HG03520 (cell line): ENCODE results near the gene PADI3.

Source experiments
- ATAC-seq: cut with Tn5 transposase; IDR thresholded peaks from one replicate; pipeline ENCODE4 v1.9.1; 2021; ENCODE audit warnings: mild to moderate bottlenecking, moderate library complexity; ENCODE audit not compliant: unreplicated experiment

PADI3 gene

GRCh38 chr1:17295292-17295691, 46.4 kb downstream of the PADI3 start:
- ATAC-seq: no peak

- ATAC-seq: no peak
These were observed 47.2 kb downstream of the PADI3 start for GRCh38 chr1:17296086-17296485.

- ATAC-seq: no peak
These were observed 49.1 kb downstream of the PADI3 start for GRCh38 chr1:17297991-17298390.

GRCh38 chr1:17301767-17302166, 52.9 kb downstream of the PADI3 start:
- no peak for ATAC-seq

GRCh38 chr1:17304151-17304825, 55.4 kb downstream of the PADI3 start:
- ATAC-seq: no peak

- ATAC-seq: no peak
These were observed 55.9 kb downstream of the PADI3 start for GRCh38 chr1:17304826-17305175.

GRCh38 chr1:17305576-17306095, 56.7 kb downstream of the PADI3 start:
- no peak for ATAC-seq

GRCh38 chr1:17306407-17306806, 57.5 kb downstream of the PADI3 start:
- no peak for ATAC-seq

- no peak for ATAC-seq
These were observed 58.0 kb downstream of the PADI3 start for GRCh38 chr1:17306921-17307320.

GRCh38 chr1:17307329-17307728, 58.4 kb downstream of the PADI3 start:
- no peak for ATAC-seq

GRCh38 chr1:17307946-17308345, 59.0 kb downstream of the PADI3 start, which contains the start of gene PADI4:
Gene PADI4, plus strand, starts transcription at chr1:17308197. Its CDS starts 26 bp downstream, at chr1:17308223.
- ATAC-seq: no peak

- no peak for ATAC-seq
These were observed 59.7 kb downstream of the PADI3 start for GRCh38 chr1:17308593-17308992.

GRCh38 chr1:17309426-17310067, 60.6 kb downstream of the PADI3 start:
- no peak for ATAC-seq

GRCh38 chr1:17310068-17310640, 61.3 kb downstream of the PADI3 start:
- no peak for ATAC-seq

- no peak for ATAC-seq
These were observed 64.8 kb downstream of the PADI3 start for GRCh38 chr1:17313530-17314309.

- ATAC-seq: no peak
These were observed 65.6 kb downstream of the PADI3 start for GRCh38 chr1:17314491-17314971.

- ATAC-seq: no peak
These were observed 66.7 kb downstream of the PADI3 start for GRCh38 chr1:17315542-17316130.

- ATAC-seq: no peak
These were observed 67.8 kb downstream of the PADI3 start for GRCh38 chr1:17316704-17317103.

GRCh38 chr1:17318262-17318661, 69.4 kb downstream of the PADI3 start:
- no peak for ATAC-seq

GRCh38 chr1:17319561-17320350, 70.9 kb downstream of the PADI3 start:
- ATAC-seq: no peak
